GM19238 (cell line): Measurements from ENCODE around the gene GJB3.
"Not testable (repeated sequence)": the region's sequence is repeated elsewhere in the genome, so short reads cannot be mapped to it uniquely, and the experiment has no call there.

Experiments
- DNase-seq: peaks from one replicate; pipeline ENCODE4 v3.0.0; 2011; ENCODE audit warnings: low spot score; ENCODE audit not compliant: insufficient read length

Gene GJB3

DNA sequence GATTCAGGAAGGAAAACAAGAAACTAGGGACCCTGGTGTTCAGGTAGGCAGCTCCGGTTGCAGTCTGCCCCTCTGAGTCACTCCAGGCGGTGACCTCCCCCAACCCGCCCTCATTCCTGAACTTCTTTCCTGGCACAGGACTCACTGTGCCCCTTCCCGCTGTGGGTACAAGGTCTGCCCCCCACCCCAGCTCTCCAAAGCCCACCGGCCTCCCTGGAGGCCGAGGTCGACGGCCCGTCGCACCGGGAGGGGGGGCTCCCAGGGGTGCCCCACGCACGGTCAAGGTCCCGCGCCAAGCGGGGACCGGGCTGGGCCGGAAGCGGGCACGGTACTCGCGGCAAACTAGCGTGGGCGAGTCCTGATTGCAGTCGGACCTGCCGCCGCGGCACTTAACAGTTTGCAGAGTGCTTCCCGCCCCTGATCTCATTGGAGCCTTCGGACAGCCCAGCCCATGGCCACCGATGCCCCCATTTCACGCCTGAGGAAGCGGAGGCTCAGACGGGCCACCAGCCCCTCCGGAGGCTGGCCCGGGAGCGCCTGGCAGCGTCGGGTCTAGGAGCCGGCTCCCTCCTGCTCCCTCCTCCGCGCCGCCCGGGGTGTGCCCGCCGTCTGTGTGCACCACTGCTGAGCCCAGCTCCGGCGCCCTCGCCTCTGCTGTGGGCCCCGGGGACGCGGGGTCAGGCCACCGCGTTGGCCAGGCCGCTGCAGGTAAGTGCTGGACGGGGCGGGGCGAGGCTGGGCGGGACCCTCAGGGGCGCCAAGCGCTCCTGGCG lies at the start of gene GJB3:
Gene GJB3 (plus strand): TSS at position 144 of the 773 bp plus-strand sequence. CDS start 3,549 bp downstream, outside the sequence.
- no peak for DNase-seq

DNA sequence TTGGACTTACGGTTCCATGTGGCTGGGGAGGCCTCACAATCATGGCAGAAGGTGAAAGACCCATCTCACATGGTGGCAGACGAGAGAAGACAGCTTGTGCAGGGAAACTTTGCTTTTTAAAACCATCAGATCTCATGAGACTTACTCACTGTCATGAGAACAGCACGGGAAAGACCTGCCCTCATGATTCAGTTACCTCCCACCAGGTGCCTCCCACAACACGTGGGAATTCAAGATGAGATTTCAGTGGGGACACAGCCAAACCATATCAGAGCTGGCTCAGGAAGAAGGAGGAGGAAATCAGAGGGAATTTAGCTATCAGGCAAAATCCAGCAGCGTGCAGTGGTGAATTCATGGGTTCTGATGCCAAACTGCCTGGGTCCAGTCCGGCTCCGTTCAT lies 48.2 kb upstream of the GJB3 start:
- DNase-seq, result not testable (repeated sequence)

DNA sequence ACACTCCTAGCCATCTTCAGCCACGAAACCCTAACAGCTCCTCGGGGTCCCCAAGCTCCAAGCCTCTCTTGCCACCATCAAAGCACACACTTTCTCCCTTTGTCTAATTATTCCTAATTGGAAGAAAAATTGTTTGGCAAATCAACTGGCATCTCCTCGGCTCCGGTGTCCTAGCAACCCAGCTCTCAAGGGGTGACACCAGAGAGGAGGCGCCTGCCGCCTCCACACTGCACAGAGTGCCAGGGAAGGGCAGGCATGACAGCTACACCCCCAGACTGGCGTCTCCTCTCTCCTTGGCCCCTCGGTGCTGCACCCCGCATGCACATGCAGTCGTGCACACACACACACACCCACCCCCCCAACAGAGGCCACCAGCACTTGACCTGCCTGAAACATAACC lies 44.3 kb upstream of the GJB3 start:
- no peak for DNase-seq

DNA sequence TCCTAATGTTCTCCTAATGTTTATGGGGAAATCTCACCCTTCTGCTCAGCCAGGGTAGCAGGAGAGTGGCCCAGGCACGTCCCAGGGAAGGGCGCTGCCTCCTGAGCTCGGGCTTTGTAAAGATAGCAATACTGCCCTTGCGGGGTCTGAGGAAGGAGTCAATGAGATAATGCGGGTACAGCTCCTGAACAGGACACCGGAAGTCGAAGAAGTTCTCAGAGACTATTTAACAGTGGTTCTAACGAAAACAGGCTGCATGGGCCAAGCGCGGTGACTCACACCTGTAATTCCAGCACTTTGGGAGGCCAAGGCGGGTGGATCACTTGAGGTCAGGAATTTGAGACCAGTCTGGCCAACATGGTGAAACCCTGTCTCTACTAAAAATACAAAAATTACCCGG lies 43.8 kb upstream of the GJB3 start:
- DNase-seq, result not testable (repeated sequence)

GRCh38 chr1:34739613-34740012 lies 41.4 kb upstream of the GJB3 start:
- DNase-seq, result no peak

DNA sequence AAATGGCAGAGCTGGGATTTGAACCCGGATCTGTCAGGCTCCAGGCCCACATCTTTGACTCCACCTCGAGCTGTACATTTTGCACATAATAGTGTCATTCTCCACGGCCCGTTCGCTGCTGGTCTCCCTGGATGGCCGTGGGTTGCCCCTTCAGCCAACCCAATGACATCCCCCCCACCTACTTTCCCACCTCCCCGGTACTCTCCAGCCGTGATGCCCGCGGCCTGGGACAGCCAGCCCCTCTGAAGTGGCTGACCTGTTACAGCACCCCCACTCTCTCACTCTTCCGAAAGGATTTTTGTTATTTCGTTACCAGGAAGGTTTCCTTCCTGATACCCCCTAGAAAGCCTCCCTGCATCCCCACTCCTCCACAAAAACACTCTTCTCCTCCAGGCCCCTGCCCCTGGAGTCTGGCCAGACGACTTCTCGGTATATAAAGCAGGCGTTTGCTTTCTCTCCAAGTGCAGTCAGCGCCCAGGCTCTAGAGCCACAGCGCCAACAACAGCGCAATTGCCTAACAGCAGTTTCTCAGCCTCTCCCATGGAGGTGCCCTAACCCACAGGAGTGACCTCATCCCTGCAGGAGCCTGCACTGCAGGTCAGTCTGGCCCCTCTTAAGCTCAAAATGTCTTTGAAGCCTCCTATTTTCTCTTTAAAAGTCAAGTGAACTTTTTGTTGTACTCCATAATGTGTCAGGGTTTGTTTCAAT lies 40.7 kb upstream of the GJB3 start:
- DNase-seq, result no peak

DNA sequence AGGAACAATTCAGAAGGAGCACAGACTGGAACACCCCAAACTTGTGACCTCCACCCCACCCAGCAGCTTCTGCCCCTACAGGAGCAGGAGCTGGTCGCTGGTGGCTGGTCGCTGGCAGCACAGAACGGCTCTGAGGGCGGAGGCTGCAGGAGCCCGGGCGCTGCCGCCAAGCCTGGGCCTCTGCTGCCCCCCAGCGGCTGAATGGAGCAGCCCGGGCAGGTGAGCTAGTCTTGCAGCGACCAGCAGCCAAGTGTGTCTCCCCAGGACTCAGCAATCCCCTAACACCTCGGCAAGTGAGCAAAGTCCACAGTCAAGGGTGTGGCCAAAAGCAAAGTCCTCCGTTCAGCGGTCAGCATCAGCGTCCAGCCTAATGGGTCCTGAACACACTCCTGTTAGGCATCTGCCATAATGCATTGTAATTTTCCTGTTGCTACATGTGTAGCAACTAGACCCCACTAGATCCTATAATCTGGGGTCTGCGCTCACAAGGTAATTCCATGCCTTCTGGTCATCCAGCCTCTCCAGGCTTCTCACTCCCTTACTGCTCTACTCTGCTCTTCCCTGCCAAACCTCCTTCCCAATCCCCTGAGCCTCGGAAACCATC lies 38.2 kb upstream of the GJB3 start:
- DNase-seq, result peak; percentile 92

DNA sequence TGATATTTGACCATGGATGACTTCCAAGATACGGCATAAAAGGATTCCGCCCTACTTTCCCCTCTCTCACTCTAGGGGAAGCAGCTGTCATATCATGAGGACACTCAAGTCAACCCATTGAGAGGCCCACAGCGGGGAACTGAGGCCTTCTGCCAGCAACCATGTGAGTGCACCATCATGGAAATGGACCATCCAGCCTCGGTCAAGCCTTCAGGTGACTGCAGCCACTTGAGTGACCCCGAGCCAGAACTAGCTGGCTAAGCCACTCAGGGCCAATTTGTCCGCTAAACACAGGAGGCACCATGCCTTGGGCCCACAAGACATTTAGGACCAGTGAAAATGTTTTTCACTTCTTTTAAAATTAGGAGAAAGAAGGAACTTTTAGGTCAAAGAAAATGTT lies 37.2 kb upstream of the GJB3 start:
- DNase-seq, result no peak

DNA sequence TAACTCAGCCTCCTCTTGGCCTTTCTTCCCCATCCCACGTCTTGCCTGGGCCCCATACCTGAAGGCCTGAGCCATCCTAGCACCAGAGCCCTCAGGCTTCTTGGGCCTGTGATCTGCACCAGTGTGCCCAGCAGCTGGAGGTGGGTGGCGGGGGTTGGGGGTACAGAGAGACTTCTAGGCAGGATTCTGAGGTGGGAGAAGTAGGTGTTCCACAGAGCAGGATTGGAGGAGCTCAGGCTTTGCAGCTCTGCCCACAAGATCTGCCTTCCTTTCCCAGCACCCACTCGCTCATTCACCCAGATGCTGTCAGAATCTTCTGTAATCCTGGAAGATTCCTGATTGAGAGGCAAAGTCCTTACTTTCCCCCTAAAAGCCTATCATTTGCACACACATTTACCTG lies 36.2 kb upstream of the GJB3 start:
- no peak for DNase-seq

DNA sequence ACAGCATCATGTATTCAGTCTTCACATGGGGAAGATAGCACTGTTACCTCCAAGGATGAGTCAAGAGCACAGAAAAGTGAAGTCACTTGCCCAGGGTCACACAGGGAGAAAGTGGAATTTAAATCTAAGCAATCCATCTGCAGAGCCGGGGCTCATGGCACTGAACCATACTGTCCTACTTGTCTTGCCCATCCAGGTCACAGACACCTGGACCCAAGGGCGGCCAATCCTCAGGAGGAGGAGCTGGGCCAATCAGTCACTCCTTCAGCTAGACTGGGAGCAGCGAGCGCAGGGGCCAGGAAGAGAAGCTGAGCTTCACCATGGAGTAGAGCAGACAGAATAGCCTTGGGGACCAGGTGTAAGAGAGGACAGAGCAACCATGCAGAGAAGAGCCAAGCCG lies 35.3 kb upstream of the GJB3 start:
- DNase-seq, result no peak

- DNase-seq, result no peak
Measured at GRCh38 chr1:34746101-34746500, 34.9 kb upstream of the GJB3 start.

DNA sequence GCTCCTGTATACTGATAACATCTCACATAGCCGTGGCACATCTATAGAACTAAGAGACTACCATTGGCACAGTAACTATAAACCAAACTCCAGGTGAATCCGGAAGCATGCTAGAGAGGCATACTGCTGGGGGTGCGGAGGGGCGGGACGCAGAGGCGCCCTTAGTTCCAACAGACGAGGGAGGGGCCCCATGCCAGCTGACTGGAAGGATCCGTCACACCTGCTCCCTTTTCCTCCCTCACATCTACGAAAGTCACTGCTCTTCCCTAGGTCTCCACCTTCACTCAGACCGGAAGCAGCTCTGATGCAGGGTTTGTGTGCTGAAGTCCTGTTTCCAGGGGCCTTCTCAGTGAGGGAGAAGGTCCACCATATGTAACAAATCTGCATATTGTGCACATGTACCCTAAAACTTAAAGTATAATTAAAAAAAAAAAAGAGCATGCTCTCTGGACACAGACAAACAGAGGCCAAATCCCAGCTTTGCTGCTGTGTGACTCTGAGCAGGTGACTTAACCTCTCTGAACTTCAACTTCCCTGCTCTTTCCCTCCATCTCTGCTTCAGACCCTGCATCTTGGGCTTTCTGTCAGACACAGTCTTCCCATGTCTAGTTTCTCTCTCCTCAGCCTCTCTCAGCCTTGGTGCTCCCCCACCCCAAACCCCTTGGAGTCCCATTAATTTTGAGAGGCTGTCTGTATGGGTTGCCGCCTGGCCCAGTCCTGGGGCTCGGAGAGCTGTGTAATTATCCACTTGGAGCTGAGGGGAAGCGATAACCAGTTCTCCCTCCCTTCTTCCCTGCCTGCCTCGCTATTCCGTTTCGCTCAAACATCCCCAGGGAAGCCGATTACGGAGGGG lies 34.0 kb upstream of the GJB3 start:
- DNase-seq, result no peak

GRCh38 chr1:34747638-34747941 lies 33.4 kb upstream of the GJB3 start:
- no peak for DNase-seq

DNA sequence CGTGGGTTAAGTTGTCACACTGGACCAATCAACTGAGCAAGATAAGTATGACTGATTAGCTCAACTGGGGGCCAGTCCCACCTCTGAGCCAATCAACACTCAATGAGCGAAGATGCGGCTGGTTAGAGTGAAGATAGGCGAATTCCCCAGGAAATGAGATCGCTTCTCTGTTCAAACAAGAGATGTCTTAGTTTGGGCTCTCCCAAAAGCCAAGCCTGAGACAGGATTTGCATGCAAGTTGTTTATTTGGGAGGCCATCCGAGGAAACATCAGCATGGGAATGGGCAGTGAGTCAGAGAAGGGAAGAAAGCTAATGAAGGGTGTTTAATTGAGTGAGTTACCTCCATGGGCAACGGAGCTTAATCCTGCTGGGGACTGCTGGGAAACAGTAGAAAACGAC lies 31.0 kb upstream of the GJB3 start:
- DNase-seq, result no peak

- no peak for DNase-seq
Measured at GRCh38 chr1:34750610-34751009, 30.4 kb upstream of the GJB3 start.

- DNase-seq, result no peak
Measured at GRCh38 chr1:34753163-34753562, 27.9 kb upstream of the GJB3 start.

DNA sequence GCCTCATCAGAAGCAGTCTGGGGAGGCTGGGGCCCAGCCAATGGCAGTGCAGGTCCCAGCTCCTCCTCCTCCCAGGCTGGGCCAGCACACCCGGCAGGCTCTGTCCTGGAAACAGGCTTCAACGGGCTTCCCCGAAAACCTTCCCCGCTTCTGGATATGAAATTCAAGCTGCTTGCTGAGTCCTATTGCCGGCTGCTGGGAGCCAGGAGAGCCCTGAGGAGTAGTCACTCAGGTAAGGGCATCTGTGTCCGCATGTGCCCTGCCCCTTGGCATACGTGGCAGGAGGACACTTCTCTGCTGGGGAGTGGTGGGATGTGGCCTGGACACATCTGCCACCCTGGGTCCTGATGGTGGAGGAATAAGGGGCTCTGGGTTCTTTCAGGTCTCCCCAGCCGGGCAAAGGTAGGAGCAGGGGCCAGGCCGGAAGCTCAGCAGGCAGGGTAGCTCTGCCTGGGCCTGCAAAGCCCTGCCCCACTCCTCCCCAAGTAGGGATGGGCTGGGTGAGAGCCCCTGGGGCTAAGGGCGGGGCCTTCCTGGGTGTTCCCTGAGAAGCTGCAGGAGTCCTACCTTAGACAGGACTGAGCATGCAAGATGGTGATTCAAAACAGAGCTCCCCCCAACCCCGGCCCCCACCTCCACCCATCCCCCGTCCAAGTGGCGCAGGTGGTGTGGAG lies 25.9 kb upstream of the GJB3 start, which contains the start of gene GJB5:
Gene GJB5 (plus strand): TSS at position 84 of the 674 bp plus-strand sequence. CDS start 2,284 bp downstream, outside the sequence.
- no peak for DNase-seq

DNA sequence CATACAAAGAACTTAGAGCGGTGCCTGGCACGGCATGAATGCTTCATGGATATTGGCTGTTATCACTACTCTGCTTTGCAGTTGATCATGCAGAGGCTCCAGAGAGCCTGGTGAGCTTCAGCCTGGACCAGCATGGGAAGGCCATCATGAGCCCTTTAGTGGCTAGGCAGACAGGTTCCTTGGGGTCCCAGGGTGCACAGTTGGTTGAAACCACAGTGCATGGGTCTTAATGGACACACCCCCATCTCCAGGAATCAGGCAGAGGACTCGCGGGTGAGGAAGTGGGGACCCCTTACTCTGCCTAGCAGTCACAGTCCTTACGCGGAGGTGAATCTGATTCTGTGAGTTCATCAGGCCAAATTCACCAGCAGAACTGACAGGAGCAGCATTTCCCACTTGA lies 25.1 kb upstream of the GJB3 start:
- DNase-seq, result no peak

DNA sequence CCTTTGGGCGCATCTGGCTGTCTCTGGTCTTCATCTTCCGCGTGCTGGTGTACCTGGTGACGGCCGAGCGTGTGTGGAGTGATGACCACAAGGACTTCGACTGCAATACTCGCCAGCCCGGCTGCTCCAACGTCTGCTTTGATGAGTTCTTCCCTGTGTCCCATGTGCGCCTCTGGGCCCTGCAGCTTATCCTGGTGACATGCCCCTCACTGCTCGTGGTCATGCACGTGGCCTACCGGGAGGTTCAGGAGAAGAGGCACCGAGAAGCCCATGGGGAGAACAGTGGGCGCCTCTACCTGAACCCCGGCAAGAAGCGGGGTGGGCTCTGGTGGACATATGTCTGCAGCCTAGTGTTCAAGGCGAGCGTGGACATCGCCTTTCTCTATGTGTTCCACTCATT lies 23.6 kb upstream of the GJB3 start:
- no peak for DNase-seq

DNA sequence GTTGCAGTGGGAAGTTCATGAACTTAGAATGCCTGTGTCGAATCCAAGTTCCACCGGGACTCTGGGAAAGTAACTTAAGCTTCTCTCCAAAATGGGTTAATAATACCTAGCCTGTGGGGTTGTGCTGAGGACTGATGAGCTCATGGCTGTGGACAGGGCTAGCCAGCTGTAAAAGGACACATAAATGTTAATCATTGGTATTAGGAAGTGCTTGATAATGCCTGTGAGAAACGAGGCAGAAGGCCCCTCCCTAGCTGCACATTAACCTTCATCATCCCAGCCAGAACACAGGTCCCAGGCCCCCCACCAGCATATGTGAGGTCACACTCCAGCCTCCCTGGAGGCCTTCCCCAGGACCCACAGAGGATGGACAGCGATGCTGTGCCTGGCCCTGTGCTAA lies 22.3 kb upstream of the GJB3 start:
- DNase-seq, result no peak
